Common myeloid progenitor, CD34-positive (primary cell): ENCODE measurements around the gene TCF12.

Experiments
- CTCF ChIA-PET: fragments of 350-600 bp; sonication (Branson Sonifier 250); formaldehyde crosslinking; loops from one replicate; lab custom pipeline; 2021; ENCODE audit warnings: antibody characterized with exemption; lab: Charles Lee
- POLR2A ChIA-PET: fragments of 350-600 bp; sonication (Branson Sonifier 250); formaldehyde crosslinking; loops from one replicate; lab custom pipeline; 2021; ENCODE audit warnings: antibody characterized with exemption; lab: Charles Lee
- DNase-seq, 3 donors: peaks; one replicate each; pipeline versions ENCODE4 v3.0.0 to v3.0.0-alpha.2; 2013
- H3K27ac ChIP-seq, 2 experiments: 1 replicate in 1 of 2; 2 replicates in 1 of 2; pipeline ENCODE4 v1.7.0; 2013; ENCODE audit warnings: inconsistent platforms in 2 of 2, low read length in 2 of 2, mild to moderate bottlenecking in 2 of 2, low read depth in 1 of 2, moderate library complexity in 1 of 2; ENCODE audit not compliant: severe bottlenecking in 2 of 2, insufficient read depth in 1 of 2, poor library complexity in 1 of 2
- H3K27me3 ChIP-seq, 5 experiments: replicated peaks in 2 of 5; 1 replicate in 3 of 5; 2 replicates in 2 of 5; pipeline versions ENCODE4 v1.6.1 to v1.7.0; 2013; ENCODE audit warnings: low read length in 4 of 5, mild to moderate bottlenecking in 2 of 5, moderate library complexity in 2 of 5, inconsistent platforms in 1 of 5; ENCODE audit not compliant: insufficient read depth in 5 of 5, control insufficient read depth in 4 of 5
- H3K36me3 ChIP-seq, 4 experiments: 1 replicate in 2 of 4; 2 replicates in 2 of 4; pipeline versions ENCODE4 v1.6.1 to v1.7.0; 2013; ENCODE audit warnings: low read length in 3 of 4, control low read depth in 1 of 4, mild to moderate bottlenecking in 1 of 4; ENCODE audit not compliant: control insufficient read depth in 4 of 4, insufficient read depth in 4 of 4
- H3K4me1 ChIP-seq, 4 experiments: 1 replicate in 3 of 4; 2 replicates in 1 of 4; pipeline versions ENCODE4 v1.6.1 to v1.7.1; 2013; ENCODE audit warnings: low read length in 3 of 4, mild to moderate bottlenecking in 3 of 4, control low read depth in 1 of 4, inconsistent platforms in 1 of 4, moderate library complexity in 1 of 4; ENCODE audit not compliant: control insufficient read depth in 4 of 4, insufficient read depth in 4 of 4; ENCODE audit errors: control extremely low read depth in 1 of 4
- H3K4me3 ChIP-seq, 7 experiments: 1 replicate in 4 of 7; 2 replicates in 3 of 7; pipeline versions ENCODE4 v1.5.1 to v1.7.0; 2013; ENCODE audit warnings: mild to moderate bottlenecking in 7 of 7, low read length in 6 of 7, moderate library complexity in 6 of 7, inconsistent platforms in 2 of 7, low read depth in 2 of 7, control low read depth in 1 of 7; ENCODE audit not compliant: insufficient read depth in 4 of 7, control insufficient read depth in 1 of 7; ENCODE audit errors: extremely low read depth in 1 of 7
- H3K9me3 ChIP-seq, 5 experiments: 1 replicate in 4 of 5; 2 replicates in 1 of 5; pipeline versions ENCODE4 v1.6.1 to v1.7.1; 2013; ENCODE audit warnings: low read length in 4 of 5, mild to moderate bottlenecking in 2 of 5, inconsistent platforms in 1 of 5, low read depth in 1 of 5, moderate library complexity in 1 of 5; ENCODE audit not compliant: control insufficient read depth in 4 of 5, insufficient read depth in 2 of 5; ENCODE audit errors: control extremely low read depth in 1 of 5
- WGBS: methylation state at CpG from one replicate; pipeline ENCODE4 v1.1.5; 2013; ENCODE audit not compliant: insufficient coverage; 5-methylcytosine and 5-hydroxymethylcytosine counted together

TCF12 gene

GRCh38 chr15:56920367-56920627 is 1.9 kb downstream of the TCF12 start:
- no peaks in the 10 kb centered on the region for H3K27me3 ChIP-seq
- peaks cover 12 to 35% (median 23%) of the 10 kb centered on the region in 4 experiments for H3K4me1 ChIP-seq
- CTCF ChIA-PET, result interaction anchor here (1.2 kb wide), 1 partner anchor 10 kb away, joined by 4 read pairs; no protein-coding TSS in a partner anchor
- POLR2A ChIA-PET, result interaction anchor here (0.7 to 0.8 kb wide), 2 partner anchors 33 to 34 kb away, joined by 3 read pairs; no protein-coding TSS in a partner anchor
- no CpG with 5 or more reads among the region's 3 CpGs for WGBS
- peak overlapping the region in 1 of 2 experiments; percentile 95 for H3K27ac ChIP-seq
- DNase-seq, result no peak
- peaks cover 2 to 23% (median 9%) of the 10 kb centered on the region in 4 experiments for H3K36me3 ChIP-seq
- H3K4me3 ChIP-seq, result peak overlapping the region in 6 of 7 experiments; percentile 78 to 98 (median 89)
- H3K9me3 ChIP-seq, result no peaks in the 10 kb centered on the region

GRCh38 chr15:56923174-56923591 is 4.7 kb downstream of the TCF12 start:
- CTCF ChIA-PET, result interaction anchor here (1.1 kb wide), 1 partner anchor 11 kb away, joined by 3 read pairs; no protein-coding TSS in a partner anchor
- 67% methylated on average over 1 of the region's 3 CpGs for WGBS
- Histone ChIP-seq H3K4me3 (no peak overlapping the region), H3K4me1 (peaks cover 7 to 26% (median 13%) of the 10 kb centered on the region in 4 experiments), H3K36me3 (peaks cover 2 to 39% (median 15%) of the 10 kb centered on the region in 4 experiments), H3K27ac (no peak overlapping the region), H3K9me3 (no peaks in the 10 kb centered on the region), H3K27me3 (no peaks in the 10 kb centered on the region)
- DNase-seq, result no peak
- POLR2A ChIA-PET, result no interaction called here

- ChIA-PET CTCF (interaction anchor here (1.6 kb wide), 1 partner anchor 9 kb away, joined by 7 read pairs; the partner anchor contains the start of gene TCF12), POLR2A (no interaction called here)
- Histone ChIP-seq H3K36me3 (peaks cover 5 to 51% (median 20%) of the 10 kb centered on the region in 4 experiments), H3K27me3 (no peaks in the 10 kb centered on the region), H3K4me3 (no peak overlapping the region), H3K27ac (no peak overlapping the region), H3K4me1 (peaks cover 3 to 23% (median 19%) of the 10 kb centered on the region in 4 experiments), H3K9me3 (no peaks in the 10 kb centered on the region)
- WGBS, result 100% methylated on average over 1 of the region's 1 CpG
- no peak for DNase-seq
Observed at GRCh38 chr15:56927816-56928215, 9.4 kb downstream of the TCF12 start.

- H3K4me3 ChIP-seq, result no peak overlapping the region
- ChIA-PET POLR2A (no interaction called here), CTCF (interaction anchor here (1.0 kb wide), 1 partner anchor 10 kb away, joined by 4 read pairs; no protein-coding TSS in a partner anchor)
- DNase-seq, result peak in 1 of 3 donors; percentile 43
- H3K9me3 ChIP-seq, result no peaks in the 10 kb centered on the region
- H3K36me3 ChIP-seq, result peaks cover 3 to 44% (median 17%) of the 10 kb centered on the region in 4 experiments
- H3K27me3 ChIP-seq, result no peaks in the 10 kb centered on the region
- no peak overlapping the region for H3K27ac ChIP-seq
- H3K4me1 ChIP-seq, result peaks cover 3 to 22% (median 19%) of the 10 kb centered on the region in 4 experiments
Observed at GRCh38 chr15:56929399-56929798, 11.0 kb downstream of the TCF12 start.

- no peaks in the 10 kb centered on the region for H3K27me3 ChIP-seq
- ChIA-PET POLR2A (interaction anchor here (3.5 kb wide), 1 partner anchor 12 kb away, joined by 7 read pairs; the partner anchor contains the start of gene TCF12), CTCF (interaction anchor here (1.0 kb wide), 1 partner anchor 10 kb away, joined by 4 read pairs; no protein-coding TSS in a partner anchor)
- H3K4me1 ChIP-seq, result peaks cover 3 to 22% (median 19%) of the 10 kb centered on the region in 4 experiments
- no peaks in the 10 kb centered on the region for H3K9me3 ChIP-seq
- no peak overlapping the region for H3K27ac ChIP-seq
- H3K36me3 ChIP-seq, result peaks cover 5 to 45% (median 20%) of the 10 kb centered on the region in 4 experiments
- no peak for DNase-seq
- 90% methylated on average over 2 of the region's 3 CpGs for WGBS
- no peak overlapping the region for H3K4me3 ChIP-seq
Observed at GRCh38 chr15:56929933-56930332, 11.5 kb downstream of the TCF12 start.

GRCh38 chr15:56930669-56931313 is 12.3 kb downstream of the TCF12 start:
- H3K27me3 ChIP-seq, result no peaks in the 10 kb centered on the region
- CTCF ChIA-PET, result interaction anchor here (1.0 kb wide), 1 partner anchor 11 kb away, joined by 4 read pairs; no protein-coding TSS in a partner anchor
- POLR2A ChIA-PET, result interaction anchor here (3.5 kb wide), 1 partner anchor 13 kb away, joined by 7 read pairs; the partner anchor contains the start of gene TCF12
- no peak overlapping the region for H3K27ac ChIP-seq
- peaks cover 0 to 7% (median 0%) of the 10 kb centered on the region in 5 experiments for H3K9me3 ChIP-seq
- 67% methylated on average over 1 of the region's 2 CpGs for WGBS
- H3K4me1 ChIP-seq, result peaks cover 3 to 22% (median 19%) of the 10 kb centered on the region in 4 experiments
- DNase-seq, result no peak
- peaks cover 7 to 45% (median 23%) of the 10 kb centered on the region in 4 experiments for H3K36me3 ChIP-seq
- no peak overlapping the region for H3K4me3 ChIP-seq
